ENCODE data around the gene ITPRIPL1.
"Not testable (repeated sequence)": the region's sequence is repeated elsewhere in the genome, so short reads cannot be mapped to it uniquely, and the experiment has no call there.

Gene ITPRIPL1, protein sequence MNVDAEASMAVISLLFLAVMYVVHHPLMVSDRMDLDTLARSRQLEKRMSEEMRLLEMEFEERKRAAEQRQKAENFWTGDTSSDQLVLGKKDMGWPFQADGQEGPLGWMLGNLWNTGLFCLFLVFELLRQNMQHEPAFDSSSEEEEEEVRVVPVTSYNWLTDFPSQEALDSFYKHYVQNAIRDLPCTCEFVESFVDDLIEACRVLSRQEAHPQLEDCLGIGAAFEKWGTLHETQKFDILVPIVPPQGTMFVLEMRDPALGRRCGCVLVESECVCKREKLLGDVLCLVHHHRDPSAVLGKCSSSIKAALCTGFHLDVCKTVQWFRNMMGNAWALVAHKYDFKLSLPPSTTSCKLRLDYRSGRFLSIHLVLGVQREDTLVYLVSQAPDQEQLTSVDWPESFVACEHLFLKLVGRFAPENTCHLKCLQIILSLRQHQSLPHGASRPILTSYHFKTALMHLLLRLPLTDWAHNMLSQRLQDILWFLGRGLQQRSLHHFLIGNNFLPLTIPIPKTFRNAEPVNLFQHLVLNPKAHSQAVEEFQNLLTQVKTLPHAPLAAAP

DNA sequence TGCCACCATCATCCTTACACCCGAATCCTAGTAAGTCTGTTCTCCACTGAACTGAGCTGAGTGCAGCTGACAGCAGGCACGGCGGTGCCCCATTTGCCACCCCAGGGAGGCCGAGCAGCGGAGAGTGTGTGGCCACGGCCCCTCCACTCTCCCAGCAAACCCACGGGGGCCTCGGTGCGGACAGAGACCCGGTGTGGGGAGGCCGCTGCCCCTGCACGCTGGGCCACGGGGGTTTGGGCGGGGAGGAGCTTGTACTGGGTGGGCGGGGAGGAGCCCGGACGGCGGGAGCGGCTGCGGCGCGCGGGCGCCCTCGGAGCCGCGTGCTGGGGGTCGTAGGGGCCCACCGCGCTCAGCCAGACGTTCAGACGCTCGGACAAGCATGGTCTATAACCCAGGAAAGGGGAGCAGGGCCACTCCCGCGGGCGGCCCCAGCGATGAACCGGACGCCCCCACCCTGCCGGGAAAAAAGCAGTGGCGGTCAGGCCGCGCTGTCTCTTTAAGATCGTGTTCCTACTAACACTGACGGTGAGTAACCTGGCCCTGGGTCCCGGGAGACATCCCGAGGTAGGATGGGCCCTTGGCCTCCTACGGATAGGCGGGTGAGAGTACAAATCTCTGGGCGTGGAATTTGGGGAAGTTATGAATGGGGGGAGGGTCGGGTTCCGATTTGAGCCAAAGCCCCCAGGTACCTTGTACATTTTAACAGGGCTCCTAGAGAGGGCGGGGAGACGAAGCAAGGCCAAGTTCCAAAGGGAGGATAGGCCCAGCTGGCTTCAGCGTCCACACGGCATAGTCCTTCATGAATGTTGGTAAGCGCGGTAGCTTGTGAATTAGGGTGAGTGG, at the start of gene ITPRIPL1:
ITPRIPL1 (plus strand) TSS at position 277 of the 843 bp plus-strand sequence; CDS start at position 800, 523 bp downstream.
- peak within 1 kb of the TSS; percentile 59 for H3K4me3 ChIP-seq (ENCODE audit: low read depth, low read length)
- TF ChIP-seq, protein P1, sequence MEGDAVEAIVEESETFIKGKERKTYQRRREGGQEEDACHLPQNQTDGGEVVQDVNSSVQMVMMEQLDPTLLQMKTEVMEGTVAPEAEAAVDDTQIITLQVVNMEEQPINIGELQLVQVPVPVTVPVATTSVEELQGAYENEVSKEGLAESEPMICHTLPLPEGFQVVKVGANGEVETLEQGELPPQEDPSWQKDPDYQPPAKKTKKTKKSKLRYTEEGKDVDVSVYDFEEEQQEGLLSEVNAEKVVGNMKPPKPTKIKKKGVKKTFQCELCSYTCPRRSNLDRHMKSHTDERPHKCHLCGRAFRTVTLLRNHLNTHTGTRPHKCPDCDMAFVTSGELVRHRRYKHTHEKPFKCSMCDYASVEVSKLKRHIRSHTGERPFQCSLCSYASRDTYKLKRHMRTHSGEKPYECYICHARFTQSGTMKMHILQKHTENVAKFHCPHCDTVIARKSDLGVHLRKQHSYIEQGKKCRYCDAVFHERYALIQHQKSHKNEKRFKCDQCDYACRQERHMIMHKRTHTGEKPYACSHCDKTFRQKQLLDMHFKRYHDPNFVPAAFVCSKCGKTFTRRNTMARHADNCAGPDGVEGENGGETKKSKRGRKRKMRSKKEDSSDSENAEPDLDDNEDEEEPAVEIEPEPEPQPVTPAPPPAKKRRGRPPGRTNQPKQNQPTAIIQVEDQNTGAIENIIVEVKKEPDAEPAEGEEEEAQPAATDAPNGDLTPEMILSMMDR (IDR thresholded peaks at IDR 0.05; ENCODE audit: low read depth, low read length), result no peak
- no peak for TF ChIP-seq MYC (IDR thresholded peaks at IDR 0.05; ENCODE audit: low read depth, low read length)
- TF ChIP-seq, protein P2, sequence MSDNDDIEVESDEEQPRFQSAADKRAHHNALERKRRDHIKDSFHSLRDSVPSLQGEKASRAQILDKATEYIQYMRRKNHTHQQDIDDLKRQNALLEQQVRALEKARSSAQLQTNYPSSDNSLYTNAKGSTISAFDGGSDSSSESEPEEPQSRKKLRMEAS (IDR thresholded peaks at IDR 0.05; ENCODE audit: low read depth, low read length), result no peak
- TF ChIP-seq POLR2A (IDR thresholded peaks at IDR 0.05; ENCODE audit: extremely low read depth, insufficient read length), result no peak
- DNase-seq (ENCODE audit: low read depth), result peak; percentile 52

DNA sequence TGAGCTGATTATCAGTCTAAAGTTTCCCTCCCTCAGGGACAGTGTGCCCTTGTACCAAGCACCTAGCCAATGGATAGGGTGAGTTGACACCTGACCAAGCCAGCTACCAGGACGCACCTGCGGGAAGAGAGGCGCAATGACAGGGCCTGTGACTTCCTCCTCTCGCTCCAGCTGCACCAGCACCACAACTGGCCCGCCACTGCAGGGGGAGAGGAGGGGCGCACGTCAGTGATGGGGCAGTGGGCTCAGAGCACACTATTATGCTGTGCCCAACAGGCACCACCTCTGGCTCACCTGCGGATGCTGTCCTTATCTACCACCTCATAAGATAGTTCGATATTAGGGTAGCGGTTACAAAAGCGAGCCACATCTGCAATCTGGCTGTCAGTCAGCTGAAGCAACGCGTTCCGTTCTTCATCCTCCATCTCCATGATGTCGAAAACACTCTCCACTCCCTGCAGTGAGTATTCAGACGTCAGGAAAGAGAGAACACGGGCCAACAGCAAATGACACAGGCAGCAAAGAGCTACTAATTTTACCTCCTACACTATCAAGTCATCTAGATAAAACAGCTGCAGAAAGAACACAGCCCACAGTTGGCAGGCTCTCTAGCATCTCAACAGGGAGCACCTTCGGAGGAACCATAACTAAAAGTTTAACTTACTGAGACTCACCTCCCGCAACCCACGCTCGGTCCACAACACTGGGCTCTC, 48.2 kb upstream of the ITPRIPL1 start:
- DNase-seq (ENCODE audit: low read depth), result no peak
- TF ChIP-seq, protein P2 (IDR thresholded peaks at IDR 0.05; ENCODE audit: low read depth, low read length), result no peak
- TF ChIP-seq, protein P1 (IDR thresholded peaks at IDR 0.05; ENCODE audit: low read depth, low read length), result no peak
- TF ChIP-seq POLR2A (IDR thresholded peaks at IDR 0.05; ENCODE audit: extremely low read depth, insufficient read length), result no peak
- no peak overlapping the region for H3K4me3 ChIP-seq (ENCODE audit: low read depth, low read length)

DNA sequence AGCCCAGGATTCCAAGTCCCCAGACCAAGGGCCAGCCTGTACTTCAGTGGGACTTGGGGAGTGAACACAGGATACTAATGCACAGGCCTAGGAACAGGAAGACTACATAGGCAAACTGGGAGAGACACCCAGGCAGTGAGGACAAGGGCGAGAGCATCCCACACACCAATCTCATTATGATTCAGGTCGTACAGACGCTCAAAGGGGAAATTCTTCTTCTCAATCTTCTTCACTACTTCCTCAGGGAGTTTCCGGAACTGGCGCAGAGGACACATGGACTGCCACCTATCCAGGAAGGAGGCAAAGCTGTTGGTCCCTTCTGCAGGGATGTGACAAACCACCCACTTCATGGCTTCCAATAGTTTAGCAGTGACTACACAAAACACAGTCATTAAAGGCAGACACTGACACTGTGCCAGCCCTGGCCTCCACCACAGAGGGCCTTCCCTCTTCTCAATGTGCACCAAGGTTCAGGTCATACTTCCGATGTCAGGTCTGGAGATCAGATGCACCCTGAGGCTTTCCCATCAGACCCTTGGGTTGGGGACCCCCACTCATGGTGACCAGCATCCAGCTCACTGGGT, 37.8 kb upstream of the ITPRIPL1 start:
- TF ChIP-seq, protein P2 (IDR thresholded peaks at IDR 0.05; ENCODE audit: low read depth, low read length), result no peak
- no peak for TF ChIP-seq MYC (IDR thresholded peaks at IDR 0.05; ENCODE audit: low read depth, low read length)
- TF ChIP-seq, protein P1 (IDR thresholded peaks at IDR 0.05; ENCODE audit: low read depth, low read length), result no peak
- TF ChIP-seq POLR2A (IDR thresholded peaks at IDR 0.05; ENCODE audit: extremely low read depth, insufficient read length), result no peak
- H3K4me3 ChIP-seq (ENCODE audit: low read depth, low read length), result no peak overlapping the region
- DNase-seq (ENCODE audit: low read depth), result no peak

DNA sequence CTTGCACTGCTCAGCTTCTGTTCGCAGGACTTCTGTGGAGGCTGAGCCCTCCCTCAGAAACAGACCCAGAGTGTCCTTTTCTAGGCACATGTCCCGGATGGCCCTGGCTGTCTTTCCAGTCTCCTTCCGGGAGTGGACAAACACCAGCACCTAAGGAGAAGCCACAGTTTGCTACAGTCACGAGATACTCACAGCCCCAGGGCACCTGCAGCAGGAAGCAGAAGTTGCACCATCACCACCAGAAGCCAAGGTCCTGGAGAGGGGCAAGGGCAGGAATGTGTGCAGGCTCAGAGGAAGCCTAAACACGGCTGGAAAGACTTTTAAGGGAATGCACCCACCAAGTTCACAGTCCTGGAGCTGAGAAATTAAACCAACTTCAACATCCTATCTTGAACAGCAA, 33.4 kb upstream of the ITPRIPL1 start:
- no peak for DNase-seq (ENCODE audit: low read depth)
- TF ChIP-seq, protein P2 (IDR thresholded peaks at IDR 0.05; ENCODE audit: low read depth, low read length), result no peak
- TF ChIP-seq POLR2A (IDR thresholded peaks at IDR 0.05; ENCODE audit: extremely low read depth, insufficient read length) (no peak), MYC (IDR thresholded peaks at IDR 0.05; ENCODE audit: low read depth, low read length) (no peak)
- TF ChIP-seq, protein P1 (IDR thresholded peaks at IDR 0.05; ENCODE audit: low read depth, low read length), result no peak
- no peak overlapping the region for H3K4me3 ChIP-seq (ENCODE audit: low read depth, low read length)

DNA sequence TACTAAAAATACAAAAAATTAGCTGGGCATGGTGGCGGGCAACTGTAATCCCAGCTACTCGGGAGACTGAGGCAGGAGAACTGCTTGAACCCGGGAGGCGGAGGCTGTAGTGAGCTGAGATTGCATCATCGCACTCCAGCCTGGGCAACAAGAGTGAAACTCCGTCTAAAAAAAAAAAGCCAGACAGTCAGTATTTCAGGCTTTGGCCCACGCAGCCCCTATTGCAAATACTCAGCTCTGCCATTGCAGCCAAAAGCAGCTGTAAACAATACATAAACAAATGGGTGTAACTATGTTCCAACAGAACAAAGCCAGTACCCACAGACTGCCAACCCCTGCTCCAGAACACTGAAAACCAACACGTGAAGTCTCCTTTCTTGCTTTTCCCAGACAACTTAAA, 30.8 kb upstream of the ITPRIPL1 start:
- not testable (repeated sequence) for H3K4me3 ChIP-seq (ENCODE audit: low read depth, low read length); DNase-seq (ENCODE audit: low read depth)

All from NB4 (cell line).